Measurements from ENCODE around the gene KIAA1143.

Gene KIAA1143

GRCh38 chr3:44762170-44762677 lies 805 bp upstream of the KIAA1143 start:
- H3K9ac ChIP-seq (ENCODE audit: low read length) = peak overlapping the region; percentile 80
- no peaks in the 10 kb centered on the region for H3K9me2 ChIP-seq (replicated peaks; ENCODE audit: insufficient read depth, low read length)
- TF ChIP-seq, protein P1, sequence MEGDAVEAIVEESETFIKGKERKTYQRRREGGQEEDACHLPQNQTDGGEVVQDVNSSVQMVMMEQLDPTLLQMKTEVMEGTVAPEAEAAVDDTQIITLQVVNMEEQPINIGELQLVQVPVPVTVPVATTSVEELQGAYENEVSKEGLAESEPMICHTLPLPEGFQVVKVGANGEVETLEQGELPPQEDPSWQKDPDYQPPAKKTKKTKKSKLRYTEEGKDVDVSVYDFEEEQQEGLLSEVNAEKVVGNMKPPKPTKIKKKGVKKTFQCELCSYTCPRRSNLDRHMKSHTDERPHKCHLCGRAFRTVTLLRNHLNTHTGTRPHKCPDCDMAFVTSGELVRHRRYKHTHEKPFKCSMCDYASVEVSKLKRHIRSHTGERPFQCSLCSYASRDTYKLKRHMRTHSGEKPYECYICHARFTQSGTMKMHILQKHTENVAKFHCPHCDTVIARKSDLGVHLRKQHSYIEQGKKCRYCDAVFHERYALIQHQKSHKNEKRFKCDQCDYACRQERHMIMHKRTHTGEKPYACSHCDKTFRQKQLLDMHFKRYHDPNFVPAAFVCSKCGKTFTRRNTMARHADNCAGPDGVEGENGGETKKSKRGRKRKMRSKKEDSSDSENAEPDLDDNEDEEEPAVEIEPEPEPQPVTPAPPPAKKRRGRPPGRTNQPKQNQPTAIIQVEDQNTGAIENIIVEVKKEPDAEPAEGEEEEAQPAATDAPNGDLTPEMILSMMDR (IDR thresholded peaks at IDR 0.05; ENCODE audit: insufficient read depth, low read length, poor library complexity, severe bottlenecking) = no peak
- no peak for TF ChIP-seq EZH2phosphoT487 (conservative IDR thresholded peaks at IDR 0.05; ENCODE audit: low read length)
- no peaks in the 10 kb centered on the region for H3F3A ChIP-seq (ENCODE audit: insufficient read depth)
- peak overlapping the region; percentile 75 for H3K4me2 ChIP-seq (ENCODE audit: low read depth, low read length, poor library complexity, severe bottlenecking)
- no peaks in the 10 kb centered on the region for H3K9me3 ChIP-seq (ENCODE audit: insufficient read depth, low read length)
- H3K4me3 ChIP-seq (ENCODE audit: insufficient read depth, low read length, poor library complexity, severe bottlenecking) = peak overlapping the region; percentile 86
- peak overlapping the region; percentile 56 for H3K27ac ChIP-seq (ENCODE audit: low read depth, low read length)
- H2AFZ ChIP-seq (ENCODE audit: low read depth, low read length, severe bottlenecking) = peak overlapping the region; percentile 23
- H3K27me3 ChIP-seq (ENCODE audit: low read length) = no peaks in the 10 kb centered on the region
- H3K36me3 ChIP-seq (ENCODE audit: low read length) = peaks cover 43% of the 10 kb centered on the region
- H3K79me2 ChIP-seq (ENCODE audit: insufficient read depth, low read length) = peaks cover 87% of the 10 kb centered on the region
- no peaks in the 10 kb centered on the region for H4K20me1 ChIP-seq (ENCODE audit: low read depth, low read length)

GRCh38 chr3:44761101-44761423 lies 357 bp downstream of the KIAA1143 start:
- TF ChIP-seq, protein P1 (IDR thresholded peaks at IDR 0.05; ENCODE audit: insufficient read depth, low read length, poor library complexity, severe bottlenecking) = no peak
- TF ChIP-seq EZH2phosphoT487 (conservative IDR thresholded peaks at IDR 0.05; ENCODE audit: low read length) = no peak
- Histone ChIP-seq H3K9ac (ENCODE audit: low read length) (peak overlapping the region; percentile 80), H4K20me1 (ENCODE audit: low read depth, low read length) (no peaks in the 10 kb centered on the region), H2AFZ (ENCODE audit: low read depth, low read length, severe bottlenecking) (peak overlapping the region; percentile 32), H3K9me2 (replicated peaks; ENCODE audit: insufficient read depth, low read length) (no peaks in the 10 kb centered on the region), H3K4me2 (ENCODE audit: low read depth, low read length, poor library complexity, severe bottlenecking) (peak overlapping the region; percentile 96), H3K4me3 (ENCODE audit: insufficient read depth, low read length, poor library complexity, severe bottlenecking) (peak overlapping the region; percentile 86), H3F3A (ENCODE audit: insufficient read depth) (no peaks in the 10 kb centered on the region), H3K9me3 (ENCODE audit: insufficient read depth, low read length) (no peaks in the 10 kb centered on the region), H3K27me3 (ENCODE audit: low read length) (no peaks in the 10 kb centered on the region), H3K36me3 (ENCODE audit: low read length) (peaks cover 35% of the 10 kb centered on the region), H3K79me2 (ENCODE audit: insufficient read depth, low read length) (peaks cover 89% of the 10 kb centered on the region), H3K27ac (ENCODE audit: low read depth, low read length) (peak overlapping the region; percentile 8; the same call in 1 of the 2 replicates)

GRCh38 chr3:44734646-44735168 lies 26.7 kb downstream of the KIAA1143 start:
- H3K4me3 ChIP-seq (ENCODE audit: insufficient read depth, low read length, poor library complexity, severe bottlenecking) = no peak overlapping the region
- no peaks in the 10 kb centered on the region for H3K9me2 ChIP-seq (replicated peaks; ENCODE audit: insufficient read depth, low read length)
- TF ChIP-seq, protein P1 (IDR thresholded peaks at IDR 0.05; ENCODE audit: insufficient read depth, low read length, poor library complexity, severe bottlenecking) = no peak
- no peak for TF ChIP-seq EZH2phosphoT487 (conservative IDR thresholded peaks at IDR 0.05; ENCODE audit: low read length)
- H3K9me3 ChIP-seq (ENCODE audit: insufficient read depth, low read length) = peaks cover 53% of the 10 kb centered on the region; the same call in 1 of the 2 replicates
- peaks cover 33% of the 10 kb centered on the region for H3K36me3 ChIP-seq (ENCODE audit: low read length)
- no peaks in the 10 kb centered on the region for H3K27me3 ChIP-seq (ENCODE audit: low read length)
- no peak overlapping the region for H2AFZ ChIP-seq (ENCODE audit: low read depth, low read length, severe bottlenecking)
- no peak overlapping the region for H3K4me2 ChIP-seq (ENCODE audit: low read depth, low read length, poor library complexity, severe bottlenecking)
- H4K20me1 ChIP-seq (ENCODE audit: low read depth, low read length) = no peaks in the 10 kb centered on the region
- no peak overlapping the region for H3K27ac ChIP-seq (ENCODE audit: low read depth, low read length)
- no peak overlapping the region for H3K9ac ChIP-seq (ENCODE audit: low read length)
- no peaks in the 10 kb centered on the region for H3K79me2 ChIP-seq (ENCODE audit: insufficient read depth, low read length)
- no peaks in the 10 kb centered on the region for H3F3A ChIP-seq (ENCODE audit: insufficient read depth)
